ENCODE measurements around the gene ANXA3.

- TF ChIP-seq, protein P1, sequence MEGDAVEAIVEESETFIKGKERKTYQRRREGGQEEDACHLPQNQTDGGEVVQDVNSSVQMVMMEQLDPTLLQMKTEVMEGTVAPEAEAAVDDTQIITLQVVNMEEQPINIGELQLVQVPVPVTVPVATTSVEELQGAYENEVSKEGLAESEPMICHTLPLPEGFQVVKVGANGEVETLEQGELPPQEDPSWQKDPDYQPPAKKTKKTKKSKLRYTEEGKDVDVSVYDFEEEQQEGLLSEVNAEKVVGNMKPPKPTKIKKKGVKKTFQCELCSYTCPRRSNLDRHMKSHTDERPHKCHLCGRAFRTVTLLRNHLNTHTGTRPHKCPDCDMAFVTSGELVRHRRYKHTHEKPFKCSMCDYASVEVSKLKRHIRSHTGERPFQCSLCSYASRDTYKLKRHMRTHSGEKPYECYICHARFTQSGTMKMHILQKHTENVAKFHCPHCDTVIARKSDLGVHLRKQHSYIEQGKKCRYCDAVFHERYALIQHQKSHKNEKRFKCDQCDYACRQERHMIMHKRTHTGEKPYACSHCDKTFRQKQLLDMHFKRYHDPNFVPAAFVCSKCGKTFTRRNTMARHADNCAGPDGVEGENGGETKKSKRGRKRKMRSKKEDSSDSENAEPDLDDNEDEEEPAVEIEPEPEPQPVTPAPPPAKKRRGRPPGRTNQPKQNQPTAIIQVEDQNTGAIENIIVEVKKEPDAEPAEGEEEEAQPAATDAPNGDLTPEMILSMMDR (IDR thresholded peaks at IDR 0.05; ENCODE audit: insufficient read depth, low read depth, low read length): no peak
- no peak for TF ChIP-seq EZH2 (IDR thresholded peaks at IDR 0.05; ENCODE audit: insufficient read depth, low read length)
These were observed 946 bp downstream of the ANXA3 start for GRCh38 chr4:78552389-78553042.
